GM10248 (cell line): ENCODE measurements around the gene MEPCE.

Source experiments
- CTCF ChIA-PET: fragments of 300-600 bp; sonication (Branson Sonifier 250); formaldehyde crosslinking; extraction: SDS; loops from one replicate; lab custom pipeline; 2021; ENCODE audit warnings: antibody characterized with exemption; lab: Yijun Ruan, JAX
- POLR2A ChIA-PET: fragments of 350-650 bp; sonication (Branson Sonifier 250); formaldehyde crosslinking; extraction: SDS; loops from one replicate; lab custom pipeline; 2020; ENCODE audit warnings: antibody characterized with exemption; lab: Yijun Ruan, JAX
- DNase-seq: peaks from one replicate; pipeline ENCODE4 v3.0.0; 2012; ENCODE audit errors: extremely low spot score
- CTCF ChIP-seq: IDR thresholded peaks from 2 replicates; pipeline ENCODE4 v1.5.1; 2012; ENCODE audit warnings: mild to moderate bottlenecking, low read depth; ENCODE audit errors: extremely low read depth, missing control alignments, control extremely low read depth

Gene MEPCE

GRCh38 chr7:100387695-100388094, 41.9 kb upstream of the MEPCE start:
- no peak for TF ChIP-seq CTCF
- no peak for DNase-seq
- POLR2A ChIA-PET = no interaction called here
- CTCF ChIA-PET = interaction anchor here (1.6 to 5.5 kb wide), 2 partner anchors 18 to 20 kb away, joined by 4 to 26 read pairs; no protein-coding TSS in a partner anchor

GRCh38 chr7:100389437-100390088, 40.1 kb upstream of the MEPCE start:
- ChIA-PET CTCF (interaction anchor here (0.9 to 5.5 kb wide), 3 partner anchors 18 to 257 kb away, joined by 3 to 26 read pairs (median 3); no protein-coding TSS in a partner anchor), POLR2A (no interaction called here)
- no peak for TF ChIP-seq CTCF
- DNase-seq = no peak

- DNase-seq = no peak
- ChIA-PET CTCF (interaction anchor here (0.9 to 5.5 kb wide), 4 partner anchors 8 to 257 kb away, joined by 3 to 26 read pairs (median 3); no protein-coding TSS in a partner anchor), POLR2A (no interaction called here)
- no peak for TF ChIP-seq CTCF
Measured at GRCh38 chr7:100390286-100391009, 39.2 kb upstream of the MEPCE start.

GRCh38 chr7:100393233-100393905, 36.3 kb upstream of the MEPCE start:
- DNase-seq = no peak
- ChIA-PET POLR2A (interaction anchor here (0.6 to 0.8 kb wide), 2 partner anchors 37 to 38 kb away, joined by 3 to 4 read pairs; partner anchors contain the start of gene MEPCE), CTCF (interaction anchor here (1.3 to 2.2 kb wide), 3 partner anchors 9 to 24 kb away, joined by 4 to 10 read pairs (median 5); no protein-coding TSS in a partner anchor)
- TF ChIP-seq CTCF = no peak

- CTCF ChIA-PET = interaction anchor here (1.3 to 2.2 kb wide), 3 partner anchors 8 to 25 kb away, joined by 4 to 10 read pairs (median 5); no protein-coding TSS in a partner anchor
- DNase-seq = no peak
- no peak for TF ChIP-seq CTCF
- POLR2A ChIA-PET = interaction anchor here (0.8 kb wide), 1 partner anchor 36 kb away, joined by 3 read pairs; the partner anchor contains the start of gene MEPCE
Measured at GRCh38 chr7:100394077-100394476, 35.6 kb upstream of the MEPCE start.
